HepG2 (cell line): ENCODE data around the gene NUDT2. TPM values are rescaled to one million over a fixed set of nuclear protein-coding genes. Genes with fewer than 3 reads are reported as not detected.

Experiments used
- ATAC-seq: fragments of 200-7000 bp; cut with Tn5 transposase; 3 replicates; pipeline ENCODE4 v1.9.1; 2020; ENCODE audit warnings: mild to moderate bottlenecking, moderate library complexity
- BruUV-seq: library from RNA; stranded (reverse); fragments of 400-500 nt; replicated peaks from 2 replicates; lab custom pipeline; 2021; lab: Mats Ljungman, UMichigan
- CTCF ChIA-PET: fragments of 300-600 bp; formaldehyde crosslinking; extraction: SDS; loops from one replicate; lab custom pipeline; 2021; ENCODE audit warnings: low total read pairs, inconsistent platforms, low intra/inter-chr PET ratio; lab: Yijun Ruan, JAX
- POLR2A ChIA-PET: fragments of 350-600 bp; sonication (Branson Sonifier 250); formaldehyde crosslinking; loops from one replicate; lab custom pipeline; 2020; ENCODE audit warnings: antibody characterized with exemption, inconsistent platforms; lab: Yijun Ruan, JAX
- DNase-seq: peaks from one replicate; pipeline ENCODE4 v3.0.0-alpha.2; 2015; ENCODE audit warnings: low spot score
- FAIRE-seq: peaks from 3 replicates; lab custom pipeline; 2011; peaks lifted over from hg19 to GRCh38; lab: Jason Lieb, UNC
- H2AFZ ChIP-seq: one replicate; pipeline ENCODE4 v1.6.1; 2011; ENCODE audit warnings: low read length, inconsistent platforms
- H3K27ac ChIP-seq: fragments of 300-600 bp; 3 replicates; pipeline ENCODE4 v1.8.0; 2011; ENCODE audit warnings: mixed run types, mild to moderate bottlenecking, mixed read lengths, low read length, inconsistent platforms; ENCODE audit not compliant: insufficient read depth; ENCODE audit errors: extremely low read length
- H3K27me3 ChIP-seq, 2 experiments: fragments of 200-600 bp in 1 of 2; 2 replicates in 1 of 2; 3 replicates in 1 of 2; pipeline versions ENCODE4 v1.6.0 to v1.8.0; 2011; ENCODE audit warnings: low read length in 2 of 2, mild to moderate bottlenecking in 2 of 2, moderate library complexity in 2 of 2, inconsistent platforms in 1 of 2; ENCODE audit not compliant: insufficient read depth in 2 of 2, control insufficient read depth in 1 of 2
- H3K36me3 ChIP-seq, 2 experiments: fragments of 200-600 bp in 1 of 2; replicated peaks in 1 of 2; 2 replicates in 1 of 2; 3 replicates in 1 of 2; pipeline versions ENCODE4 v1.5.1 to v1.8.0; 2011; ENCODE audit warnings: low read length in 2 of 2, inconsistent platforms in 1 of 2; ENCODE audit not compliant: insufficient read depth in 2 of 2, control insufficient read depth in 1 of 2
- H3K4me1 ChIP-seq: 2 replicates; pipeline ENCODE4 v1.5.1; 2012; ENCODE audit warnings: low read length, inconsistent platforms; ENCODE audit not compliant: insufficient read depth
- H3K4me2 ChIP-seq: 2 replicates; pipeline ENCODE4 v1.6.0; 2011; ENCODE audit warnings: low read depth, low read length, inconsistent platforms
- H3K4me3 ChIP-seq, 3 experiments: fragments of 200-600 bp in 1 of 3; sonication (generic), shearing (Covaris generic) in 1 of 3; replicated peaks in 1 of 3; 2 replicates each; pipeline ENCODE4 v1.5.1; 2011 to 2016; ENCODE audit warnings: low read length in 3 of 3, inconsistent platforms in 2 of 3, low read depth in 2 of 3, mild to moderate bottlenecking in 2 of 3, control low read depth in 1 of 3, mixed read lengths in 1 of 3; ENCODE audit not compliant: insufficient read depth in 1 of 3
- H3K79me2 ChIP-seq: one replicate; pipeline ENCODE4 v1.6.1; 2011; ENCODE audit warnings: low read length, inconsistent platforms; ENCODE audit not compliant: insufficient read depth
- H3K9ac ChIP-seq: 2 replicates; pipeline ENCODE4 v1.6.0; 2011; ENCODE audit warnings: mild to moderate bottlenecking, low read depth, low read length, inconsistent platforms; ENCODE audit not compliant: insufficient read depth
- H3K9me3 ChIP-seq: 2 replicates; pipeline ENCODE4 v1.5.1; 2012; ENCODE audit warnings: mild to moderate bottlenecking, low read length
- H4K20me1 ChIP-seq: 2 replicates; pipeline ENCODE4 v1.6.0; 2011; ENCODE audit warnings: inconsistent platforms, mild to moderate bottlenecking, low read length, moderate library complexity; ENCODE audit not compliant: insufficient read depth
- BHLHE40 ChIP-seq: IDR thresholded peaks from 2 replicates; pipeline ENCODE4 v1.6.1; 2011; ENCODE audit warnings: low read length, improper control_type of control experiment
- CENPX ChIP-seq: sonication (generic); formaldehyde crosslinking; IDR thresholded peaks from 2 replicates; pipeline ENCODE4 v1.9.0; 2021; ENCODE audit warnings: mild to moderate bottlenecking, missing genetic modification reagents, moderate library complexity
- FOXA3 ChIP-seq: IDR thresholded peaks from 2 replicates; pipeline ENCODE4 v1.6.1; 2016; ENCODE audit warnings: missing genetic modification reagents, missing compliant biosample characterization
- GATAD1 ChIP-seq: IDR thresholded peaks from 2 replicates; pipeline ENCODE4 v1.6.1; 2016; ENCODE audit warnings: missing genetic modification reagents, missing compliant biosample characterization
- HNF4A ChIP-seq: sonication (generic); formaldehyde crosslinking; IDR thresholded peaks from 2 replicates; pipeline ENCODE4 v1.4.0; 2020; ENCODE audit warnings: missing genetic modification reagents
- MBNL3 ChIP-seq: fragments of 250-450 bp; sonication (Bioruptor Pico); conservative IDR thresholded peaks from 2 replicates; pipeline ENCODE4 v1.8.0; 2022; ENCODE audit warnings: mild to moderate bottlenecking, inconsistent platforms
- PHF21A ChIP-seq: sonication (generic); formaldehyde crosslinking; IDR thresholded peaks from 2 replicates; pipeline ENCODE4 v1.5.0; 2020; ENCODE audit warnings: mild to moderate bottlenecking, missing genetic modification reagents
- POLR2A ChIP-seq, 2 experiments: IDR thresholded peaks; 2 replicates each; pipeline ENCODE4 v1.6.1; 2011; ENCODE audit warnings: low read depth in 2 of 2, low read length in 2 of 2, mild to moderate bottlenecking in 1 of 2, moderate library complexity in 1 of 2; ENCODE audit not compliant: insufficient read depth in 1 of 2
- RAD21 ChIP-seq: fragments of 450-650 bp; formaldehyde crosslinking; IDR thresholded peaks from 2 replicates; pipeline ENCODE4 v1.5.0; 2020; ENCODE audit warnings: mild to moderate bottlenecking
- SRF ChIP-seq: IDR thresholded peaks from 2 replicates; pipeline ENCODE4 v1.6.1; 2011; ENCODE audit warnings: mild to moderate bottlenecking, low read depth, low read length, moderate library complexity
- ZNF350 ChIP-seq: sonication (generic); formaldehyde crosslinking; IDR thresholded peaks from 2 replicates; pipeline ENCODE4 v1.4.0; 2020; ENCODE audit warnings: mild to moderate bottlenecking, low read depth, missing genetic modification reagents, borderline replicate concordance
- ZNF678 ChIP-seq: sonication (generic); formaldehyde crosslinking; IDR thresholded peaks from 2 replicates; pipeline ENCODE4 v1.4.0; 2020; ENCODE audit warnings: mild to moderate bottlenecking, missing genetic modification reagents
- ZSCAN25 ChIP-seq: sonication (generic); formaldehyde crosslinking; IDR thresholded peaks from 2 replicates; pipeline ENCODE4 v1.8.0; 2022; ENCODE audit warnings: mild to moderate bottlenecking, missing genetic modification reagents
- WGBS: methylation state at CpG from one replicate; pipeline ENCODE4 v1.1.6; 2017; ENCODE audit warnings: low lambda C conversion rate; 5-methylcytosine and 5-hydroxymethylcytosine counted together
- in situ Hi-C: cut with HindIII; loops from 2 replicates; pipeline ENCODE4 v1.10.0; 2017; ENCODE audit warnings: low pct_unique_long_range_greater_than_20kb; ENCODE audit not compliant: extremely low pct_ligation_motif_present
- intact Hi-C: fragments of 100-400 bp; cut with micrococcal nuclease; formaldehyde crosslinking; loops from one replicate; pipeline ENCODE4 v1.10.0; 2022; ENCODE audit not compliant: unreplicated experiment
- polyA plus RNA-seq, 8 experiments: library from polyadenylated mRNA; depleted of rRNA in 3 of 8; stranded (reverse) in 7 of 8; unstranded in 1 of 8; fragments of >200 nt; fragmentation: Illumina TruSeq in 4 of 8; extraction: Trizol in 4 of 8; gene quantifications; 2 replicates each; pipeline versions ENCODE4 v1.2.1 to v1.2.3, GENCODE V29; 2011 to 2016; ENCODE audit warnings: low read depth in 4 of 8, missing spikeins in 1 of 8, mixed read lengths in 1 of 8; ENCODE audit not compliant: insufficient read depth in 1 of 8
- total RNA-seq, 5 experiments: library from RNA; depleted of rRNA; stranded (reverse); fragments of >200 nt; fragmentation: Illumina TruSeq; extraction: Trizol; gene quantifications; 2 replicates each; pipeline ENCODE4 v1.2.3, GENCODE V29; 2016; ENCODE audit warnings: low read depth in 1 of 5
- TF ChIP-seq, protein P1 (sequence below): sonication (generic); formaldehyde crosslinking; IDR thresholded peaks from 2 replicates; pipeline ENCODE4 v1.4.0; 2020; ENCODE audit warnings: missing genetic modification reagents, mild to moderate bottlenecking, borderline replicate concordance
- TF ChIP-seq, protein P2 (sequence below): sonication (generic); formaldehyde crosslinking; IDR thresholded peaks from 2 replicates; pipeline ENCODE4 v1.5.1; 2020; ENCODE audit warnings: mild to moderate bottlenecking, moderate library complexity, missing genetic modification reagents
- TF ChIP-seq, protein P3 (sequence below): sonication (generic); formaldehyde crosslinking; IDR thresholded peaks from 2 replicates; pipeline ENCODE4 v1.4.0; 2020; ENCODE audit warnings: mild to moderate bottlenecking, missing genetic modification reagents

The NUDT2 gene
- total and polyA plus RNA-seq, 2 of the 13 experiments (the other 11 are each of a cell fraction or from before 2014, with no cell fraction given) = 19.9 to 24.6 TPM

DNA sequence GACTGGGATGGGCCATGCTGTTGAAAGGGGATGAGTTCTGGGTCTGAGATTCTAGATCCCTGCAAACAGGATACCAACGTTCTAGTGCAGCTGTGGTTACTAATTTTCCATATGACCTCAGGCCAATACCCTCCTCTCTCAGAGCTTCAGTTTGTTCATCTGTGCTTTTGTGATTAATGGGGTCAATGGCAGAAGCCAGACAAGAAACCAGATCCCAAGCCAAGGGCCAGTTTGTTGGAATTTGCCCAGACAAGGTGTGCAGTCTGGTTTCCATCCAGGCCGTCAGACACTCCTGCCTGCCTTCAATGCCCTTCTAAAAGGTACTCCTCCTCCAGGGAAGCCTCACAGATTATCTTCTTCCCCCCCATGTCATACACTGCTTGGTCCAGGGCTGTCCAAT lies 35.9 kb downstream of the NUDT2 start (continued):
- TF ChIP-seq, protein P1, sequence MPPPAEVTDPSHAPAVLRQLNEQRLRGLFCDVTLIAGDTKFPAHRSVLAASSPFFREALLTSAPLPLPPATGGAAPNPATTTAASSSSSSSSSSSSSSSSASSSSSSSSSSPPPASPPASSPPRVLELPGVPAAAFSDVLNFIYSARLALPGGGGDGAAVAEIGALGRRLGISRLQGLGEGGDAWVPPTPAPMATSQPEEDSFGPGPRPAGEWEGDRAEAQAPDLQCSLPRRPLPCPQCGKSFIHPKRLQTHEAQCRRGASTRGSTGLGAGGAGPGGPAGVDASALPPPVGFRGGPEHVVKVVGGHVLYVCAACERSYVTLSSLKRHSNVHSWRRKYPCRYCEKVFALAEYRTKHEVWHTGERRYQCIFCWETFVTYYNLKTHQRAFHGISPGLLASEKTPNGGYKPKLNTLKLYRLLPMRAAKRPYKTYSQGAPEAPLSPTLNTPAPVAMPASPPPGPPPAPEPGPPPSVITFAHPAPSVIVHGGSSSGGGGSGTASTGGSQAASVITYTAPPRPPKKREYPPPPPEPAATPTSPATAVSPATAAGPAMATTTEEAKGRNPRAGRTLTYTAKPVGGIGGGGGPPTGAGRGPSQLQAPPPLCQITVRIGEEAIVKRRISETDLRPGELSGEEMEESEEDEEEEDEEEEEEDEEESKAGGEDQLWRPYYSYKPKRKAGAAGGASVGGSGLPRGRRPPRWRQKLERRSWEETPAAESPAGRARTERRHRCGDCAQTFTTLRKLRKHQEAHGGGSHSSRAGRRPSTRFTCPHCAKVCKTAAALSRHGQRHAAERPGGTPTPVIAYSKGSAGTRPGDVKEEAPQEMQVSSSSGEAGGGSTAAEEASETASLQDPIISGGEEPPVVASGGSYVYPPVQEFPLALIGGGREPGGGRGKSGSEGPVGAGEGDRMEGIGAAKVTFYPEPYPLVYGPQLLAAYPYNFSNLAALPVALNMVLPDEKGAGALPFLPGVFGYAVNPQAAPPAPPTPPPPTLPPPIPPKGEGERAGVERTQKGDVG = no peak
- TF ChIP-seq MBNL3 (CRISPR knock-in tag) (no peak), PHF21A (CRISPR knock-in tag) (no peak), RAD21 (no peak), ZNF350 (CRISPR knock-in tag) (no peak)
- TF ChIP-seq, all 625 proteins: peak for 0

DNA sequence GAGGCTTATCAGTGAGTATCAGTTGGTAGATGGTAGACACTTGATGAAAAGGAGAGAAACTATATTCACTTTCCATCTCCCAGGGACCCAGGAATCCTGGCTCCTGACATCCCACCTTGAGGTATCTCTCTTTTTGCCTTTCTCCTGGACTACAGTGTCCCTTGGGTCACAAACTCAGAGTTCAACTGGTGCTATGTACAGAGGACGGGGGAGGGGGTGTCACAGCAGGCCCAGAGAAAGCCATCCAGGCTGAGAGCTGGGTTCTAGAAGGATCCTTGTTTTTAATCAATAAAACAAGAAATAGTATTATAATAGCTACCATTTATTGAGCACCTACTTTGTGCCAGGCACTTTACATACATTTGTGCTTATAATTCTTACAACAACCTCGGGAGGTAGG lies 37.0 kb downstream of the NUDT2 start:
- Histone ChIP-seq H3K9me3 (peaks cover 6% of the 10 kb centered on the region; the same call in 1 of the 2 replicates), H3K27me3 (no peaks in the 10 kb centered on the region), H3K79me2 (no peaks in the 10 kb centered on the region), H3K4me2 (no peak overlapping the region), H3K9ac (no peak overlapping the region), H4K20me1 (no peaks in the 10 kb centered on the region), H3K36me3 (peaks cover 17 to 22% of the 10 kb centered on the region in 2 experiments), H3K4me1 (peaks cover 36% of the 10 kb centered on the region), H2AFZ (no peak overlapping the region), H3K4me3 (no peak overlapping the region), H3K27ac (no peak overlapping the region)
- in situ Hi-C loops = no loop called here
- DNase-seq = no peak
- WGBS = 59% methylated on average over 2 of the region's 2 CpGs
- no peak for FAIRE-seq
- intact Hi-C loops = no loop called here
- POLR2A ChIA-PET = interaction anchor here (1.6 kb wide), 1 partner anchor 10 kb away, joined by 7 read pairs; the partner anchor contains the start of gene MYORG
- peak; percentile 40; the same call in 1 of the 3 replicates for ATAC-seq
- no TSS peak for BruUV-seq
- CTCF ChIA-PET = no interaction called here
- TF ChIP-seq CENPX (CRISPR knock-in tag) (no peak), ZSCAN25 (CRISPR knock-in tag) (no peak), SRF (no peak), HNF4A (CRISPR knock-in tag) (peak; percentile 54), FOXA3 (CRISPR knock-in tag) (0 out of 2 replicates have a peak, but pooled peaks have one; percentile 14), GATAD1 (no peak), POLR2A (IDR thresholded peaks at IDR 0.05; ENCODE audit: insufficient read depth in 1 of 2, low read depth in 2 of 2, low read length in 2 of 2) (no peak), ZNF678 (no peak), BHLHE40 (no peak)
- TF ChIP-seq, protein P2, sequence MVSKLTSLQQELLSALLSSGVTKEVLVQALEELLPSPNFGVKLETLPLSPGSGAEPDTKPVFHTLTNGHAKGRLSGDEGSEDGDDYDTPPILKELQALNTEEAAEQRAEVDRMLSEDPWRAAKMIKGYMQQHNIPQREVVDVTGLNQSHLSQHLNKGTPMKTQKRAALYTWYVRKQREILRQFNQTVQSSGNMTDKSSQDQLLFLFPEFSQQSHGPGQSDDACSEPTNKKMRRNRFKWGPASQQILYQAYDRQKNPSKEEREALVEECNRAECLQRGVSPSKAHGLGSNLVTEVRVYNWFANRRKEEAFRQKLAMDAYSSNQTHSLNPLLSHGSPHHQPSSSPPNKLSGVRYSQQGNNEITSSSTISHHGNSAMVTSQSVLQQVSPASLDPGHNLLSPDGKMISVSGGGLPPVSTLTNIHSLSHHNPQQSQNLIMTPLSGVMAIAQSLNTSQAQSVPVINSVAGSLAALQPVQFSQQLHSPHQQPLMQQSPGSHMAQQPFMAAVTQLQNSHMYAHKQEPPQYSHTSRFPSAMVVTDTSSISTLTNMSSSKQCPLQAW (CRISPR knock-in tag) = no peak
- TF ChIP-seq, protein P3, sequence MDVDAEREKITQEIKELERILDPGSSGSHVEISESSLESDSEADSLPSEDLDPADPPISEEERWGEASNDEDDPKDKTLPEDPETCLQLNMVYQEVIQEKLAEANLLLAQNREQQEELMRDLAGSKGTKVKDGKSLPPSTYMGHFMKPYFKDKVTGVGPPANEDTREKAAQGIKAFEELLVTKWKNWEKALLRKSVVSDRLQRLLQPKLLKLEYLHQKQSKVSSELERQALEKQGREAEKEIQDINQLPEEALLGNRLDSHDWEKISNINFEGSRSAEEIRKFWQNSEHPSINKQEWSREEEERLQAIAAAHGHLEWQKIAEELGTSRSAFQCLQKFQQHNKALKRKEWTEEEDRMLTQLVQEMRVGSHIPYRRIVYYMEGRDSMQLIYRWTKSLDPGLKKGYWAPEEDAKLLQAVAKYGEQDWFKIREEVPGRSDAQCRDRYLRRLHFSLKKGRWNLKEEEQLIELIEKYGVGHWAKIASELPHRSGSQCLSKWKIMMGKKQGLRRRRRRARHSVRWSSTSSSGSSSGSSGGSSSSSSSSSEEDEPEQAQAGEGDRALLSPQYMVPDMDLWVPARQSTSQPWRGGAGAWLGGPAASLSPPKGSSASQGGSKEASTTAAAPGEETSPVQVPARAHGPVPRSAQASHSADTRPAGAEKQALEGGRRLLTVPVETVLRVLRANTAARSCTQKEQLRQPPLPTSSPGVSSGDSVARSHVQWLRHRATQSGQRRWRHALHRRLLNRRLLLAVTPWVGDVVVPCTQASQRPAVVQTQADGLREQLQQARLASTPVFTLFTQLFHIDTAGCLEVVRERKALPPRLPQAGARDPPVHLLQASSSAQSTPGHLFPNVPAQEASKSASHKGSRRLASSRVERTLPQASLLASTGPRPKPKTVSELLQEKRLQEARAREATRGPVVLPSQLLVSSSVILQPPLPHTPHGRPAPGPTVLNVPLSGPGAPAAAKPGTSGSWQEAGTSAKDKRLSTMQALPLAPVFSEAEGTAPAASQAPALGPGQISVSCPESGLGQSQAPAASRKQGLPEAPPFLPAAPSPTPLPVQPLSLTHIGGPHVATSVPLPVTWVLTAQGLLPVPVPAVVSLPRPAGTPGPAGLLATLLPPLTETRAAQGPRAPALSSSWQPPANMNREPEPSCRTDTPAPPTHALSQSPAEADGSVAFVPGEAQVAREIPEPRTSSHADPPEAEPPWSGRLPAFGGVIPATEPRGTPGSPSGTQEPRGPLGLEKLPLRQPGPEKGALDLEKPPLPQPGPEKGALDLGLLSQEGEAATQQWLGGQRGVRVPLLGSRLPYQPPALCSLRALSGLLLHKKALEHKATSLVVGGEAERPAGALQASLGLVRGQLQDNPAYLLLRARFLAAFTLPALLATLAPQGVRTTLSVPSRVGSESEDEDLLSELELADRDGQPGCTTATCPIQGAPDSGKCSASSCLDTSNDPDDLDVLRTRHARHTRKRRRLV (CRISPR knock-in tag) = no peak
